ENCODE data around the gene NOSIP.

The NOSIP gene

DNA sequence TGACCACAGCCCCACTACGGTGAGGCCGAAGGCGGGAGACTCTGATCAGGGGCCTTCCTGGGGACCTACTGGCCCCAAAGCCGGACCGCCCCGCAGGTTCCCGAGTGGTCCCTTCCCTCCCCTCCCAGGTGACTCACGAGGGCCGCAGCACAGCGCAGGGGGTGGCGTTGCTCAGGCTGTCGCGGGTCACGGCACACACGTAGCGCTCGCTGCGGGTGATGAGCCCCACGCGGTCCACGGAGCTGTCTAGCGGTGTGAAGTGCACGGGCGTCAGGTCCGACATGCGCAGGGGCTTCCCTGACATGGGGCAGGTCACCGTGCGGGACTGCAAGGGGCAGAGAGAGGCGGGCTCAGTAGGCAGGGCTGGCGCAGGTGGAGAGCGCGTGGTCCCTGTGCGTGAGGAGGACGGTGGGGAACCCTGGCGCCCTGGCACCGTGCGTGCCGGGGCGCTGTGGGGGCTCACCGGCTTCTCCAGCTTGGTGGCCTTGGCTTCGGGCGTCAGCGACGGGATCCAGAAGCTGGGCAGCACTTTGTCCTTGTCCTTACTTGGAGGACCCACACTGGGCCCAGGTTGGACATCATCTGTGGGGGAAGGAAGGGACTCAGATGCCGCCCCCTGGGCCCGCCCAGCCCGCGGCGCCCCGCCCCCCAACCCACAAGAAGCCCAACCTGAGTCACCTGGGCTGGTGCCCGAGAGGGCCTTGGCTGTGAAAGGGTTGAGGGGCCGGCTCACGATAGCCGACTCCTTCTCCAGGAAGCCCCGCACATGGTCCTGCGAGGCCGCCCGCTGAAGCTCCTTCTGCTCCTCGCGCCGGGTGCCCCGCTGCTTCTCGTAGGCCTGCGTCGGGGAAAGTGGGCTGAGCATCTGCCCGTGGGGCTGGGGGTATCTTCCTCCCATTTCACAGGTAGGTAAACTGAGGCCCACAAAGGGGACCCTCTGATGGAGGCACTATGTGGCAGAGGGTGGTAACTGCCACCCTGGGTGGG is 23.7 kb downstream of the NOSIP start:
- H3K9me3 ChIP-seq: no peaks in the 10 kb centered on the region
- H3K4me3 ChIP-seq (ENCODE audit: low read depth in 1 of 2, low read length in 1 of 2): no peak overlapping the region
- no peaks in the 10 kb centered on the region for H3K27me3 ChIP-seq
- H3K36me3 ChIP-seq: peaks cover 80% of the 10 kb centered on the region
- peaks cover 7 to 10% of the 10 kb centered on the region in 2 experiments for H3K4me1 ChIP-seq (ENCODE audit: control insufficient read depth in 1 of 2, insufficient read depth in 1 of 2, low read depth in 1 of 2, low read length in 1 of 2)
- TF ChIP-seq, protein P1, sequence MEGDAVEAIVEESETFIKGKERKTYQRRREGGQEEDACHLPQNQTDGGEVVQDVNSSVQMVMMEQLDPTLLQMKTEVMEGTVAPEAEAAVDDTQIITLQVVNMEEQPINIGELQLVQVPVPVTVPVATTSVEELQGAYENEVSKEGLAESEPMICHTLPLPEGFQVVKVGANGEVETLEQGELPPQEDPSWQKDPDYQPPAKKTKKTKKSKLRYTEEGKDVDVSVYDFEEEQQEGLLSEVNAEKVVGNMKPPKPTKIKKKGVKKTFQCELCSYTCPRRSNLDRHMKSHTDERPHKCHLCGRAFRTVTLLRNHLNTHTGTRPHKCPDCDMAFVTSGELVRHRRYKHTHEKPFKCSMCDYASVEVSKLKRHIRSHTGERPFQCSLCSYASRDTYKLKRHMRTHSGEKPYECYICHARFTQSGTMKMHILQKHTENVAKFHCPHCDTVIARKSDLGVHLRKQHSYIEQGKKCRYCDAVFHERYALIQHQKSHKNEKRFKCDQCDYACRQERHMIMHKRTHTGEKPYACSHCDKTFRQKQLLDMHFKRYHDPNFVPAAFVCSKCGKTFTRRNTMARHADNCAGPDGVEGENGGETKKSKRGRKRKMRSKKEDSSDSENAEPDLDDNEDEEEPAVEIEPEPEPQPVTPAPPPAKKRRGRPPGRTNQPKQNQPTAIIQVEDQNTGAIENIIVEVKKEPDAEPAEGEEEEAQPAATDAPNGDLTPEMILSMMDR (IDR thresholded peaks at IDR 0.05): no peak
- no peak overlapping the region for H3K27ac ChIP-seq

- H3K27me3 ChIP-seq: no peaks in the 10 kb centered on the region
- no peak overlapping the region for H3K4me3 ChIP-seq (ENCODE audit: low read depth in 1 of 2, low read length in 1 of 2)
- TF ChIP-seq, protein P1 (IDR thresholded peaks at IDR 0.05): no peak
- peaks cover 6 to 7% of the 10 kb centered on the region in 2 experiments for H3K4me1 ChIP-seq (ENCODE audit: control insufficient read depth in 1 of 2, insufficient read depth in 1 of 2, low read depth in 1 of 2, low read length in 1 of 2)
- H3K9me3 ChIP-seq: no peaks in the 10 kb centered on the region
- H3K27ac ChIP-seq: no peak overlapping the region
- H3K36me3 ChIP-seq: peaks cover 85% of the 10 kb centered on the region
Measured at GRCh38 chr19:49555600-49556411, 24.6 kb downstream of the NOSIP start.

- TF ChIP-seq, protein P1 (IDR thresholded peaks at IDR 0.05): no peak
- H3K27ac ChIP-seq: no peak overlapping the region
- no peaks in the 10 kb centered on the region for H3K27me3 ChIP-seq
- H3K36me3 ChIP-seq: peaks cover 85% of the 10 kb centered on the region
- no peaks in the 10 kb centered on the region for H3K9me3 ChIP-seq
- no peaks in the 10 kb centered on the region for H3K4me1 ChIP-seq (ENCODE audit: control insufficient read depth in 1 of 2, insufficient read depth in 1 of 2, low read depth in 1 of 2, low read length in 1 of 2)
- H3K4me3 ChIP-seq (ENCODE audit: low read depth in 1 of 2, low read length in 1 of 2): no peak overlapping the region
Measured at GRCh38 chr19:49554701-49555181, 25.6 kb downstream of the NOSIP start.

- H3K36me3 ChIP-seq: peaks cover 80% of the 10 kb centered on the region
- no peaks in the 10 kb centered on the region for H3K4me1 ChIP-seq (ENCODE audit: control insufficient read depth in 1 of 2, insufficient read depth in 1 of 2, low read depth in 1 of 2, low read length in 1 of 2)
- no peak overlapping the region for H3K27ac ChIP-seq
- H3K27me3 ChIP-seq: no peaks in the 10 kb centered on the region
- no peak overlapping the region for H3K4me3 ChIP-seq (ENCODE audit: low read depth in 1 of 2, low read length in 1 of 2)
- no peaks in the 10 kb centered on the region for H3K9me3 ChIP-seq
- TF ChIP-seq, protein P1 (IDR thresholded peaks at IDR 0.05): no peak
Measured at GRCh38 chr19:49553451-49554271, 26.7 kb downstream of the NOSIP start.

GRCh38 chr19:49552749-49553148 is 27.6 kb downstream of the NOSIP start:
- H3K4me3 ChIP-seq (ENCODE audit: low read depth in 1 of 2, low read length in 1 of 2): no peak overlapping the region
- TF ChIP-seq, protein P1 (IDR thresholded peaks at IDR 0.05): no peak
- H3K27ac ChIP-seq: no peak overlapping the region
- H3K36me3 ChIP-seq: peaks cover 75% of the 10 kb centered on the region
- no peaks in the 10 kb centered on the region for H3K4me1 ChIP-seq (ENCODE audit: control insufficient read depth in 1 of 2, insufficient read depth in 1 of 2, low read depth in 1 of 2, low read length in 1 of 2)
- no peaks in the 10 kb centered on the region for H3K27me3 ChIP-seq
- no peaks in the 10 kb centered on the region for H3K9me3 ChIP-seq
